Transverse colon (tissue), 4 donors: Measurements from ENCODE around the gene XPC. TPM values are rescaled to one million over a fixed set of nuclear protein-coding genes. Genes with fewer than 3 reads are reported as not detected.

ENCODE experiments used
- DNase-seq: peaks from one replicate; pipeline ENCODE4 v3.0.0-alpha.2; 2019
- H3K27ac ChIP-seq, 4 donors: fragments of 200-600 bp; sonication (generic); 2 replicates each; pipeline ENCODE4 v1.5.1; 2016 to 2018; ENCODE audit warnings: inconsistent platforms in 4 of 4
- H3K27me3 ChIP-seq: fragments of 200-600 bp; sonication (generic); 2 replicates; pipeline ENCODE4 v1.5.1; 2017; ENCODE audit warnings: inconsistent platforms
- H3K36me3 ChIP-seq, 4 donors: fragments of 200-600 bp; sonication (generic); 2 replicates each; pipeline ENCODE4 v1.5.1; 2017 to 2019; ENCODE audit warnings: inconsistent platforms in 4 of 4
- H3K4me1 ChIP-seq, 4 donors: fragments of 200-600 bp; sonication (generic); 2 replicates each; pipeline ENCODE4 v1.5.1; 2017 to 2020; ENCODE audit warnings: inconsistent platforms in 4 of 4
- H3K4me3 ChIP-seq, 4 donors: fragments of 200-600 bp; sonication (generic); 1 replicate in 1 of 4; 2 replicates in 3 of 4; pipeline versions ENCODE4 v1.5.1 to v1.6.1; 2017 to 2019; ENCODE audit warnings: inconsistent platforms in 4 of 4
- H3K9me3 ChIP-seq, 2 donors: fragments of 200-600 bp; sonication (generic); 2 replicates each; pipeline ENCODE4 v1.5.1; 2017 to 2019; ENCODE audit warnings: inconsistent platforms in 2 of 2
- CTCF ChIP-seq, 5 experiments: fragments of 200-600 bp in 3 of 5; fragments of 450-650 bp in 2 of 5; sonication (generic) in 3 of 5; IDR thresholded peaks; 1 replicate in 2 of 5; 2 replicates in 3 of 5; pipeline ENCODE4 v1.5.1; 2016 to 2017; ENCODE audit warnings: antibody characterized with exemption in 5 of 5, inconsistent platforms in 3 of 5, mild to moderate bottlenecking in 2 of 5, moderate library complexity in 1 of 5
- EP300 ChIP-seq: sonication (generic); formaldehyde crosslinking; IDR thresholded peaks from one replicate; pipeline ENCODE4 v1.6.1; 2017; ENCODE audit warnings: antibody characterized with exemption, low read depth
- POLR2A ChIP-seq: fragments of 450-650 bp; IDR thresholded peaks from one replicate; pipeline ENCODE4 v1.6.1; 2016; ENCODE audit warnings: antibody characterized with exemption, mild to moderate bottlenecking, moderate library complexity
- POLR2AphosphoS5 ChIP-seq, 3 donors: sonication (generic); formaldehyde crosslinking; IDR thresholded peaks; one replicate each; pipeline ENCODE4 v1.6.1; 2016; ENCODE audit warnings: antibody characterized with exemption in 3 of 3
- WGBS, 2 donors: methylation state at CpG; one replicate each; pipeline ENCODE4 v1.1.5; 2018; ENCODE audit warnings: low coverage in 1 of 2; 5-methylcytosine and 5-hydroxymethylcytosine counted together
- in situ Hi-C, 4 donors: fragments of 200-750 bp; cut with MboI; loops; one replicate each; pipeline versions ENCODE4 v1.15.0 to v1.15.1; 2017; ENCODE audit warnings: low sequenced_read_pairs in 3 of 4, low pct_ligation_motif_present in 1 of 4, low pct_unique_long_range_greater_than_20kb in 1 of 4
- intact Hi-C: fragments of 100-400 bp; cut with DNase I; formaldehyde crosslinking; loops from one replicate; pipeline ENCODE4 v1.15.1; 2023; ENCODE audit warnings: low total_unique reads
- total RNA-seq, 4 donors: library from RNA; depleted of rRNA; stranded (reverse); fragments of >200 nt; gene quantifications; one replicate each; pipeline ENCODE4 v1.1.0, GENCODE V29; 2016

The XPC gene
- total RNA-seq, 4 donors from 2014 or later: 30.7 to 287 (median 46.6) TPM

DNA sequence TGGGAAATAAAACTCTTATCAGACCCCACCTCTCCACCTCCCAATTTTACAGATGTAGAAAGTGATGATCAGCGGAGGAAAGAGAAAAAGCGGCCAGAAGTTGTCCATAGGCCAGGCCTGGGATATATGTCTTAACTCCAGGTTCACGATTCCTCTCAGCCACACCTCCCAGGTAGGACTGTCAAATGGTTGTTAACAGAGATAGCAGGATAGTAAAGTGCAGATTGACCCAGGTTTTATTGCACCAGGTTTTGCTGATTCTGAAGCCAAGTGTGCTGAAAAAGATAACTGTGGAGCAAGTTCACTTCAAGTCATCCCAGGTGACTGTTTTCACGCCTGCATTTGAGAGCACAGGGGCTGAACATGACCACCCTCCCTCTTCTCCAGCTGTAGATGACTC, 36.4 kb upstream of the XPC start:
- TF ChIP-seq POLR2AphosphoS5 (IDR thresholded peaks at IDR 0.05) (peak in 1 of 3 donors; percentile 18), EP300 (no peak)
- Histone ChIP-seq H3K4me3 (no peak overlapping the region), H3K27ac (peak overlapping the region in 1 of 4 donors; percentile 46), H3K9me3 (no peaks in the 10 kb centered on the region), H3K36me3 (no peaks in the 10 kb centered on the region), H3K4me1 (peaks cover 0 to 21% (median 9%) of the 10 kb centered on the region in 4 donors), H3K27me3 (no peaks in the 10 kb centered on the region)
- WGBS, 2 donors: 61 to 63% methylated on average over 4 of the region's 4 CpGs
- peak; percentile 33 for DNase-seq
- in situ Hi-C loops (no loop called here), intact Hi-C loops (no loop called here)

DNA sequence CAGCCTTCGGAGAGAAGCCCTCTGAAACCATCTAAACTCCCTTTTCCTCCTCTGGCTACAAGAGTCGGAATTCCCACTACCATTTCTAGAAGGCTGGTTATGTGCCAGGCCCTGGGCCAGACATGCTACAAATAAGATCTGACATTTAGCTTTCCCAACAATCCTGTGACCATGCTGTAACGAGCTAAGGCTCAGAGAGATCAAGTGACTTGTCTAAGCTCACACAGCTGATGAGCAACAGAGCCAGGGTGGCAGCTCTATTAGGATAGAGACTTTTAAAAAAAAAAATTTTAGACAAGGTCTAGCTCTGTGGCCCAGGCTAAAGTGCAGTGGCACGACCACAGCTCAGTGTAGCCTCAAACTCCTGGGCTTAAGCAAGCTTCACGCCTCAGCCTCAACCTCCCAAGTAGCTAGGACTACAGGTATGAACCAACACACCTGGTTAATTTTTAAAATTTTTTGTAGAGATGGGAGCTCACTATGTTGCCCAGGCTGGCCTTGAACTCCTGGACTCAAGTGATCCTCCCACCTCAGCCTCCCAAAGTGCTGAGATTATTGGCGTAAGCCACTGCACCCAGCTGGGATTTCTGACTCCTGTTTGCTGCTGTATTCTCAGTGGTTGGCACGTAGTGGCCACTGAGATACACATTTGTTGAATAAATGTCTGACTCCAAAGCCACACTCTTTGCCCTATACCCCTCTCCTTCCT, 34.8 kb upstream of the XPC start:
- intact Hi-C loops (no loop called here), in situ Hi-C loops (no loop called here)
- H3K4me1 ChIP-seq: peaks cover 4 to 36% (median 13%) of the 10 kb centered on the region in 4 donors
- H3K27ac ChIP-seq: no peak overlapping the region
- no peaks in the 10 kb centered on the region for H3K9me3 ChIP-seq
- no peaks in the 10 kb centered on the region for H3K36me3 ChIP-seq
- TF ChIP-seq CTCF (IDR thresholded peaks at IDR 0.05): no peak
- no peak for TF ChIP-seq POLR2A
- no peak for TF ChIP-seq EP300
- TF ChIP-seq POLR2AphosphoS5 (IDR thresholded peaks at IDR 0.05): no peak
- no peak for DNase-seq
- H3K27me3 ChIP-seq: no peaks in the 10 kb centered on the region
- WGBS, 2 donors: 85 to 93% methylated on average over 2 to 7 of the region's 7 CpGs
- H3K4me3 ChIP-seq: no peak overlapping the region

DNA sequence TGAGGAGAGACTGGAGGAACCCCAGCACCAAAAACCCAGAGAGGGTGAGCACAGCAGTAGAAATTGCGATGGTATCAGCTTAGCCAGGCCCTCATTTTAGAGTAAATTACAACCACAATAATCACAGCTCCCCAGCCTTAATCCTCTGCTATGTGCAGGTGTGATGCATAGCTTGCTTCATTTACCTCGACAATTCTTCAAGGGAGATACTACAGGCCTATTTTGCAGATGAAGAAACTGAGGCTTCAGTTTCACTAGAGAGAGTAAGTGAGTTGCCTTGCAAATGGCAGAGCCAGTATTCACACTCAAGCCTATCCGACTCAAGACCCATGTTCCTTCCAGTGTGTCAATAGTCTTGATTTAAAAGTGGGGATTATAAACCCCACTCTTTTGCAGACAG, 33.6 kb upstream of the XPC start:
- peaks cover 4 to 38% (median 15%) of the 10 kb centered on the region in 4 donors for H3K4me1 ChIP-seq
- intact Hi-C loops: no loop called here

DNA sequence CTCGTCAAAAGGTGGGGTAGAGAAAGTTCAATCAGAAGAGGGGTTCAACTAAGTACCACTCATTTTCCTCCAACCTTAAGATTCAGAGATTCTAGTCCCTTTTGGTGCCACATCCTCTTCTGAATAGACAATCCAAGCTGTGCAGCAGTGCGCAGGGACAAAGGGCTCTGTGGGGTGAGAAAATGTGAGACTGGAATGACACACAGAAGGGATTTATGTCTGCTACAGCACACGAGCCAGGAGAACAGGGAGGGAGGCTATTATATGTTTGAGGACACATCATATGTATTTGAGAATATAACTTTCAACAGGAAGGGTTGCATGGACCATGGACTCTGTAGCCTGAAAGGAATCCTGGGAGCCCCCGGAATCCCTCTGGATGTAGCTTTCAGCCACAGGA, 33.2 kb upstream of the XPC start:
- H3K36me3 ChIP-seq: no peaks in the 10 kb centered on the region
- TF ChIP-seq CTCF (IDR thresholded peaks at IDR 0.05) (no peak), EP300 (no peak), POLR2A (no peak), POLR2AphosphoS5 (IDR thresholded peaks at IDR 0.05) (no peak)
- H3K4me3 ChIP-seq: no peak overlapping the region
- H3K4me1 ChIP-seq: peaks cover 4 to 38% (median 15%) of the 10 kb centered on the region in 4 donors
- in situ Hi-C loops (no loop called here), intact Hi-C loops (no loop called here)
- H3K9me3 ChIP-seq: no peaks in the 10 kb centered on the region
- WGBS, 2 donors: 65% methylated on average over 4 of the region's 4 CpGs; no CpG with 5 or more reads in 1 of the 2 donors
- DNase-seq: no peak
- H3K27ac ChIP-seq: peak overlapping the region in 1 of 4 donors; percentile 12
- no peaks in the 10 kb centered on the region for H3K27me3 ChIP-seq

More for the DNA sequence above, 33.6 kb upstream of the XPC start:
- in situ Hi-C loops: no loop called here
- DNase-seq: no peak
- TF ChIP-seq EP300 (no peak), POLR2A (no peak), POLR2AphosphoS5 (IDR thresholded peaks at IDR 0.05) (no peak), CTCF (IDR thresholded peaks at IDR 0.05) (no peak)
- H3K4me3 ChIP-seq: no peak overlapping the region
- no peaks in the 10 kb centered on the region for H3K9me3 ChIP-seq
- no peaks in the 10 kb centered on the region for H3K36me3 ChIP-seq
- H3K27ac ChIP-seq: no peak overlapping the region
- no peaks in the 10 kb centered on the region for H3K27me3 ChIP-seq
- WGBS, 2 donors: 88 to 100% methylated on average over 1 to 3 of the region's 3 CpGs
